MCF 10A (cell line): Measurements from ENCODE around the gene RRAGC. TPM values are rescaled to one million over a fixed set of nuclear protein-coding genes. Genes with fewer than 3 reads are reported as not detected.

Source experiments
- BruUV-seq: library from RNA; stranded (reverse); fragments of 400-500 nt; replicated peaks from 2 replicates; lab custom pipeline; 2021; lab: Mats Ljungman, UMichigan
- CTCF ChIA-PET: fragments of 300-600 bp; sonication (Branson Sonifier 250); formaldehyde crosslinking; extraction: SDS; loops from one replicate; lab custom pipeline; 2021; ENCODE audit warnings: antibody characterized with exemption, inconsistent platforms; lab: Yijun Ruan, JAX
- POLR2A ChIA-PET: fragments of 300-600, 350-650 bp; sonication (Branson Sonifier 250); formaldehyde crosslinking; extraction: SDS; loops from one replicate; lab custom pipeline; 2020; ENCODE audit warnings: antibody characterized with exemption, inconsistent platforms; lab: Yijun Ruan, JAX
- DNase-seq: peaks from one replicate; pipeline ENCODE4 v3.0.0-alpha.2; 2018; ENCODE audit not compliant: unreplicated experiment
- H3K27ac Mint-ChIP-seq: one replicate; pipeline ENCODE4 v1.8.0; 2022; ENCODE audit warnings: mild to moderate bottlenecking, low read depth, mixed read lengths; ENCODE audit not compliant: unreplicated experiment
- H3K27me3 Mint-ChIP-seq: one replicate; pipeline ENCODE4 v1.8.0; 2022; ENCODE audit warnings: mixed read lengths; ENCODE audit not compliant: insufficient read depth, unreplicated experiment
- H3K36me3 Mint-ChIP-seq: one replicate; pipeline ENCODE4 v1.8.0; 2022; ENCODE audit warnings: mild to moderate bottlenecking, moderate library complexity, mixed read lengths; ENCODE audit not compliant: insufficient read depth, unreplicated experiment
- H3K4me1 Mint-ChIP-seq: one replicate; pipeline ENCODE4 v1.8.0; 2022; ENCODE audit warnings: mixed read lengths; ENCODE audit not compliant: insufficient read depth, unreplicated experiment
- H3K4me3 Mint-ChIP-seq: one replicate; pipeline ENCODE4 v1.8.0; 2022; ENCODE audit warnings: mild to moderate bottlenecking, moderate library complexity, mixed read lengths; ENCODE audit not compliant: unreplicated experiment
- H3K9me3 Mint-ChIP-seq: one replicate; pipeline ENCODE4 v1.8.0; 2022; ENCODE audit warnings: mixed read lengths; ENCODE audit not compliant: unreplicated experiment
- intact Hi-C: fragments of 100-400 bp; cut with micrococcal nuclease; formaldehyde crosslinking; loops from 2 replicates; pipeline ENCODE4 v1.14.1; 2022
- total RNA-seq: library from RNA; stranded (reverse); gene quantifications from 2 replicates; pipeline ENCODE4 v1.2.3, GENCODE V29; 2022
- TF ChIP-seq, protein P1 (sequence below): fragments of 200-600 bp; IDR thresholded peaks from one replicate; pipeline ENCODE4 v1.8.0; 2022; ENCODE audit warnings: antibody characterized with exemption, mild to moderate bottlenecking; ENCODE audit not compliant: unreplicated experiment

Gene RRAGC
- total RNA-seq, 1 experiment from 2014 or later: 23.3 TPM

DNA sequence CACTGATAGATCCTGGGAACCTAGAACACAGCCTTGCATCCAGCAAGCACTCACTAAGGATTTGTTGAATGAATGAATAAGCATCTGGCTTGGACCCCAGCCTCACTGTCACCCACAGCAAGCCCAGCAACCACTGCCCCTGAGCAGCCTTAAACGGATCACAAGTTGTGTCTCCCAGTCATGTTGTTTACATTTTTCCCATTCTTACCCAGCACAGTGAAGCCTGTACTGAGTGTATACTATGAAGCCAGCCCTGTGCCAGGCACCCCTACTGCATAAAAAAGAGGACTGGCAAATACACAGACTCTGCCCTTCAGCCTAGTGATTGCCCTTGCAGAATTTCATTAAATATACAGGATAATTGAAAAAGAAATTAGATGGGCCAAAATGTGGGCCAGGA lies 30.2 kb downstream of the RRAGC start:
- H3K27ac Mint-ChIP-seq: no peak overlapping the region
- H3K27me3 Mint-ChIP-seq: peaks cover 29% of the 10 kb centered on the region
- no peak overlapping the region for H3K4me3 Mint-ChIP-seq
- ChIA-PET POLR2A (no interaction called here), CTCF (interaction anchor here (1.4 kb wide), 1 partner anchor 803 kb away, joined by 4 read pairs; no protein-coding TSS in a partner anchor)
- no TSS peak for BruUV-seq
- intact Hi-C loops: loop anchor here (10.0 kb wide), 1 partner anchor 1225 kb away; no protein-coding TSS in a partner anchor
- peaks cover 4% of the 10 kb centered on the region for H3K4me1 Mint-ChIP-seq
- TF ChIP-seq, protein P1, sequence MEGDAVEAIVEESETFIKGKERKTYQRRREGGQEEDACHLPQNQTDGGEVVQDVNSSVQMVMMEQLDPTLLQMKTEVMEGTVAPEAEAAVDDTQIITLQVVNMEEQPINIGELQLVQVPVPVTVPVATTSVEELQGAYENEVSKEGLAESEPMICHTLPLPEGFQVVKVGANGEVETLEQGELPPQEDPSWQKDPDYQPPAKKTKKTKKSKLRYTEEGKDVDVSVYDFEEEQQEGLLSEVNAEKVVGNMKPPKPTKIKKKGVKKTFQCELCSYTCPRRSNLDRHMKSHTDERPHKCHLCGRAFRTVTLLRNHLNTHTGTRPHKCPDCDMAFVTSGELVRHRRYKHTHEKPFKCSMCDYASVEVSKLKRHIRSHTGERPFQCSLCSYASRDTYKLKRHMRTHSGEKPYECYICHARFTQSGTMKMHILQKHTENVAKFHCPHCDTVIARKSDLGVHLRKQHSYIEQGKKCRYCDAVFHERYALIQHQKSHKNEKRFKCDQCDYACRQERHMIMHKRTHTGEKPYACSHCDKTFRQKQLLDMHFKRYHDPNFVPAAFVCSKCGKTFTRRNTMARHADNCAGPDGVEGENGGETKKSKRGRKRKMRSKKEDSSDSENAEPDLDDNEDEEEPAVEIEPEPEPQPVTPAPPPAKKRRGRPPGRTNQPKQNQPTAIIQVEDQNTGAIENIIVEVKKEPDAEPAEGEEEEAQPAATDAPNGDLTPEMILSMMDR: no peak
- no peaks in the 10 kb centered on the region for H3K36me3 Mint-ChIP-seq
- H3K9me3 Mint-ChIP-seq: no peaks in the 10 kb centered on the region
- no peak for DNase-seq

DNA sequence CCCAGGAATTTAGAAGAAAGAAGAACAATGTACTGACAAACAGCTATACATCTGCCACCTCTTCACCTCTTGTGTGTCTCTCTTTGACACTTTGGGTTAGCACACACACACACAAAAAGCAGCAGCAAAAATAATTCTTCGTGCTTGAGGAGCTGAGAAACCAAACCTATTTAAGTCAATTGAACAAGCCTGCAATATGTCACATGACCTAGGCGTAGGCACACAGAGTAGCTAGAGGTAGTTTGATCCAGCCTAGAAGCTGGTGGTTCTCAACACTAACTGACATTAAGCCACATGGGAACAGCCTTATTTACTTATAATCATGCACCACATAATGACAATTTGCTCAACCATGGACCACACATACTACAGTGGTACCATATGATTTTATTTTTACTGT lies 32.3 kb downstream of the RRAGC start:
- POLR2A ChIA-PET: no interaction called here
- Mint-ChIP-seq H3K27ac (no peak overlapping the region), H3K9me3 (no peaks in the 10 kb centered on the region), H3K27me3 (peaks cover 29% of the 10 kb centered on the region), H3K4me3 (no peak overlapping the region), H3K36me3 (no peaks in the 10 kb centered on the region), H3K4me1 (peaks cover 4% of the 10 kb centered on the region)
- BruUV-seq: no TSS peak
- CTCF ChIA-PET: interaction anchor here (0.7 to 0.8 kb wide), 2 partner anchors 786 to 801 kb away, joined by 3 read pairs; no protein-coding TSS in a partner anchor
- TF ChIP-seq, protein P1: no peak
- intact Hi-C loops: loop anchor here (10.0 kb wide), 1 partner anchor 1223 kb away; no protein-coding TSS in a partner anchor
- DNase-seq: no peak

DNA sequence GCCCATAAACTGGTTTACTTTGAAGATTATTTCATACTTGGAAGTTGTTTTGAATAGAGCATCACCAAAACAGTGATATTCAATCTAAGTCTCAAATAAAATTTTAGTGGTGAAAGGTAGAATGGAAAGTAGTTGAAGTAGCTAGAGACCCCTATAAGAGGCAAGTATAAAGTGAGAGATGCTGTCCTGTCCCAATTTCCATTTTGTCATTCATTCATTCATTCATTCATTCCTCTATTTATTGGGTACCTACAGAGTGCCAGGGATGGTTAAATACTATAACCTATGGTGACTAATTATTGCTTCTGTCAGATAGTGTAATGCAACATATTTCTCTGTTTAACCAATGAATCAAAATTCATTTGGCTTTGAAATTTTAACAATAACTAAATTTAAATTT lies 32.7 kb downstream of the RRAGC start:
- CTCF ChIA-PET: interaction anchor here (0.8 kb wide), 1 partner anchor 800 kb away, joined by 3 read pairs; no protein-coding TSS in a partner anchor
- no TSS peak for BruUV-seq
- Mint-ChIP-seq H3K36me3 (no peaks in the 10 kb centered on the region), H3K4me3 (no peak overlapping the region), H3K9me3 (no peaks in the 10 kb centered on the region), H3K4me1 (peaks cover 4% of the 10 kb centered on the region), H3K27ac (no peak overlapping the region), H3K27me3 (peaks cover 29% of the 10 kb centered on the region)
- POLR2A ChIA-PET: no interaction called here
- TF ChIP-seq, protein P1: no peak
- DNase-seq: no peak
- intact Hi-C loops: loop anchor here (10.0 kb wide), 1 partner anchor 1222 kb away; no protein-coding TSS in a partner anchor

DNA sequence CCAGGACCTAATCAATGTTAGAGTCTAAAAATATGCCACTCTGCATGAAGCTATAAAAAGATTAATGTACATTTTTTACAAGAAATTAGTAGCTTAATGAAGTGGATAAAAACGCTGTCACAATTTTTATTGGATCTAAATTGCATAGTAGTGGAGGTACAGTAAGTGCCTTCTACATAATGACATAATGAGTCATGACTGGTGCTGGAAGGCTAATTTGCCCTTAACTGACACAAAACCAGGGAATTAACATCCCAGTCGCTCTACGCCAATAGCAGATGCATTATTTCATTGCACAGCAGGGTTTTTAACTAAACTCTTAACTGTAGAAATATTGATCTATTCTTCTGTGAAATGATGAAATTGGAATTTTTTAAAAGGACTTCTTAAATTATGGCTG lies 33.3 kb downstream of the RRAGC start:
- H3K4me3 Mint-ChIP-seq: no peak overlapping the region
- intact Hi-C loops: loop anchor here (10.0 kb wide), 1 partner anchor 1221 kb away; no protein-coding TSS in a partner anchor
- DNase-seq: peak; percentile 13
- peaks cover 27% of the 10 kb centered on the region for H3K27me3 Mint-ChIP-seq
- TF ChIP-seq, protein P1: no peak
- no peaks in the 10 kb centered on the region for H3K36me3 Mint-ChIP-seq
- ChIA-PET CTCF (interaction anchor here (0.6 to 1.9 kb wide), 2 partner anchors 18 to 799 kb away, joined by 5 to 9 read pairs; no protein-coding TSS in a partner anchor), POLR2A (interaction anchor here (0.9 kb wide), 1 partner anchor 9 kb away, joined by 3 read pairs; no protein-coding TSS in a partner anchor)
- no peaks in the 10 kb centered on the region for H3K9me3 Mint-ChIP-seq
- no peak overlapping the region for H3K27ac Mint-ChIP-seq
- H3K4me1 Mint-ChIP-seq: peaks cover 4% of the 10 kb centered on the region
- no TSS peak for BruUV-seq
